ENCODE data around the gene PRKN.

The PRKN gene

GRCh38 chr6:162699961-162700360 is 27.6 kb downstream of the PRKN start:
- no peak for TF ChIP-seq CTCF (IDR thresholded peaks at IDR 0.05; ENCODE audit: borderline replicate concordance, extremely low read depth, low read length, poor library complexity, severe bottlenecking)
- TF ChIP-seq EZH2 (IDR thresholded peaks at IDR 0.05; ENCODE audit: borderline replicate concordance, low read depth, low read length, severe bottlenecking): no peak
- Histone ChIP-seq H3K27ac (ENCODE audit: low read length) (no peak overlapping the region), H3K4me1 (ENCODE audit: insufficient read depth, low read length) (no peaks in the 10 kb centered on the region), H3K4me3 (ENCODE audit: low read depth in 1 of 2, low read length in 2 of 2) (no peak overlapping the region), H3K9ac (ENCODE audit: low read depth, low read length) (no peak overlapping the region), H3K27me3 (ENCODE audit: insufficient read depth, low read length, poor library complexity) (no peaks in the 10 kb centered on the region), H3K36me3 (ENCODE audit: insufficient read depth, low read length) (no peaks in the 10 kb centered on the region), H2AFZ (ENCODE audit: low read depth, low read length) (no peak overlapping the region), H3K4me2 (ENCODE audit: insufficient read depth, low read length) (no peak overlapping the region), H4K20me1 (ENCODE audit: insufficient read depth, low read length) (no peaks in the 10 kb centered on the region), H3K79me2 (ENCODE audit: insufficient read depth, low read length) (no peaks in the 10 kb centered on the region), H3K9me3 (ENCODE audit: insufficient read depth, low read length, severe bottlenecking) (no peaks in the 10 kb centered on the region)
- no peak for ATAC-seq (ENCODE audit: insufficient read depth, low read depth)
- no peak for DNase-seq

- ATAC-seq (ENCODE audit: insufficient read depth, low read depth) (no peak), DNase-seq (no peak)
- Histone ChIP-seq H3K79me2 (ENCODE audit: insufficient read depth, low read length) (no peaks in the 10 kb centered on the region), H3K36me3 (ENCODE audit: insufficient read depth, low read length) (no peaks in the 10 kb centered on the region), H3K4me1 (ENCODE audit: insufficient read depth, low read length) (no peaks in the 10 kb centered on the region), H3K9me3 (ENCODE audit: insufficient read depth, low read length, severe bottlenecking) (no peaks in the 10 kb centered on the region), H4K20me1 (ENCODE audit: insufficient read depth, low read length) (no peaks in the 10 kb centered on the region), H3K27ac (ENCODE audit: low read length) (no peak overlapping the region), H3K4me2 (ENCODE audit: insufficient read depth, low read length) (no peak overlapping the region), H3K4me3 (ENCODE audit: low read depth in 1 of 2, low read length in 2 of 2) (no peak overlapping the region), H3K9ac (ENCODE audit: low read depth, low read length) (no peak overlapping the region), H3K27me3 (ENCODE audit: insufficient read depth, low read length, poor library complexity) (no peaks in the 10 kb centered on the region), H2AFZ (ENCODE audit: low read depth, low read length) (no peak overlapping the region)
- TF ChIP-seq CTCF (IDR thresholded peaks at IDR 0.05; ENCODE audit: borderline replicate concordance, extremely low read depth, low read length, poor library complexity, severe bottlenecking) (no peak), EZH2 (IDR thresholded peaks at IDR 0.05; ENCODE audit: borderline replicate concordance, low read depth, low read length, severe bottlenecking) (no peak)
These were observed 29.1 kb downstream of the PRKN start for GRCh38 chr6:162698440-162698839.

GRCh38 chr6:162697872-162698403 is 29.6 kb downstream of the PRKN start:
- H3K4me3 ChIP-seq (ENCODE audit: low read depth in 1 of 2, low read length in 2 of 2): no peak overlapping the region

More at GRCh38 chr6:162697872-162698403, 29.6 kb downstream of the PRKN start:
- H4K20me1 ChIP-seq (ENCODE audit: insufficient read depth, low read length): no peaks in the 10 kb centered on the region
- DNase-seq: no peak
- no peak overlapping the region for H3K9ac ChIP-seq (ENCODE audit: low read depth, low read length)
- H3K4me1 ChIP-seq (ENCODE audit: insufficient read depth, low read length): no peaks in the 10 kb centered on the region
- H3K36me3 ChIP-seq (ENCODE audit: insufficient read depth, low read length): no peaks in the 10 kb centered on the region
- H3K79me2 ChIP-seq (ENCODE audit: insufficient read depth, low read length): no peaks in the 10 kb centered on the region
- no peak overlapping the region for H2AFZ ChIP-seq (ENCODE audit: low read depth, low read length)
- H3K4me2 ChIP-seq (ENCODE audit: insufficient read depth, low read length): no peak overlapping the region
- H3K27ac ChIP-seq (ENCODE audit: low read length): no peak overlapping the region
- H3K9me3 ChIP-seq (ENCODE audit: insufficient read depth, low read length, severe bottlenecking): no peaks in the 10 kb centered on the region
- no peaks in the 10 kb centered on the region for H3K27me3 ChIP-seq (ENCODE audit: insufficient read depth, low read length, poor library complexity)
- ATAC-seq (ENCODE audit: insufficient read depth, low read depth): no peak
- TF ChIP-seq EZH2 (IDR thresholded peaks at IDR 0.05; ENCODE audit: borderline replicate concordance, low read depth, low read length, severe bottlenecking): no peak
- TF ChIP-seq CTCF (IDR thresholded peaks at IDR 0.05; ENCODE audit: borderline replicate concordance, extremely low read depth, low read length, poor library complexity, severe bottlenecking): no peak

Data from DND-41 (cell line).